Nephron (organoid): ENCODE measurements around the gene TUBGCP6.
"Not testable (repeated sequence)": the region's sequence is repeated elsewhere in the genome, so short reads cannot be mapped to it uniquely, and the experiment has no call there.

ENCODE experiments used
- H3K27ac Mint-ChIP-seq, 3 experiments: 2 replicates each; pipeline ENCODE4 v1.8.0; 2020; ENCODE audit warnings: mixed read lengths in 3 of 3, mild to moderate bottlenecking in 2 of 3, moderate library complexity in 1 of 3
- H3K27me3 Mint-ChIP-seq: 2 replicates; pipeline ENCODE4 v1.8.0; 2021; ENCODE audit warnings: low read depth, mild to moderate bottlenecking, moderate library complexity, mixed read lengths
- H3K36me3 Mint-ChIP-seq: 2 replicates; pipeline ENCODE4 v1.8.0; 2020; ENCODE audit warnings: low read depth, mixed read lengths
- H3K4me1 Mint-ChIP-seq: 2 replicates; pipeline ENCODE4 v1.8.0; 2020; ENCODE audit warnings: mixed read lengths
- H3K4me3 Mint-ChIP-seq, 3 experiments: 2 replicates each; pipeline ENCODE4 v1.8.0; 2020; ENCODE audit warnings: mild to moderate bottlenecking in 3 of 3, mixed read lengths in 3 of 3, moderate library complexity in 2 of 3
- H3K9me3 Mint-ChIP-seq: 2 replicates; pipeline ENCODE4 v1.8.0; 2020; ENCODE audit warnings: mixed read lengths
- CTCF ChIP-seq, 3 experiments: fragments of 200-600 bp; sonication (generic); IDR thresholded peaks; one replicate each; pipeline ENCODE4 v1.5.0; 2021; ENCODE audit warnings: antibody characterized with exemption in 3 of 3; ENCODE audit not compliant: unreplicated experiment in 3 of 3

Gene TUBGCP6

GRCh38 chr22:50276143-50276542, 31.3 kb upstream of the TUBGCP6 start:
- peaks cover 7% of the 10 kb centered on the region for H3K4me1 Mint-ChIP-seq
- no peak overlapping the region for H3K27ac Mint-ChIP-seq
- peaks cover 43% of the 10 kb centered on the region for H3K36me3 Mint-ChIP-seq
- no peaks in the 10 kb centered on the region for H3K27me3 Mint-ChIP-seq
- no peak overlapping the region for H3K4me3 Mint-ChIP-seq
- peak; percentile 33 to 51 (median 39) for TF ChIP-seq CTCF (IDR thresholded peaks at IDR 0.05; ENCODE audit: unreplicated experiment in 3 of 3)
- no peaks in the 10 kb centered on the region for H3K9me3 Mint-ChIP-seq

- H3K9me3 Mint-ChIP-seq = no peaks in the 10 kb centered on the region
- no peak overlapping the region for H3K27ac Mint-ChIP-seq
- H3K4me3 Mint-ChIP-seq = no peak overlapping the region
These were observed 30.6 kb upstream of the TUBGCP6 start for GRCh38 chr22:50275181-50276055.

GRCh38 chr22:50274771-50275170, 29.9 kb upstream of the TUBGCP6 start:
- Mint-ChIP-seq H3K27me3 (peaks cover 5% of the 10 kb centered on the region), H3K36me3 (peaks cover 37% of the 10 kb centered on the region), H3K4me3 (no peak overlapping the region), H3K27ac (no peak overlapping the region), H3K9me3 (no peaks in the 10 kb centered on the region), H3K4me1 (peaks cover 7% of the 10 kb centered on the region)
- no peak for TF ChIP-seq CTCF (IDR thresholded peaks at IDR 0.05; ENCODE audit: unreplicated experiment in 3 of 3)

More at GRCh38 chr22:50275181-50276055, 30.6 kb upstream of the TUBGCP6 start:
- H3K36me3 Mint-ChIP-seq = peaks cover 37% of the 10 kb centered on the region
- no peak for TF ChIP-seq CTCF (IDR thresholded peaks at IDR 0.05; ENCODE audit: unreplicated experiment in 3 of 3)
- peaks cover 5% of the 10 kb centered on the region for H3K27me3 Mint-ChIP-seq
- peaks cover 7% of the 10 kb centered on the region for H3K4me1 Mint-ChIP-seq

GRCh38 chr22:50274311-50274710, 29.5 kb upstream of the TUBGCP6 start:
- Mint-ChIP-seq H3K27ac (no peak overlapping the region), H3K36me3 (peaks cover 37% of the 10 kb centered on the region), H3K9me3 (no peaks in the 10 kb centered on the region), H3K27me3 (peaks cover 8% of the 10 kb centered on the region), H3K4me3 (peak overlapping the region in 2 of 3 experiments; percentile 56 to 59), H3K4me1 (peaks cover 7% of the 10 kb centered on the region)
- peak; percentile 22 to 41 (median 34) for TF ChIP-seq CTCF (IDR thresholded peaks at IDR 0.05; ENCODE audit: unreplicated experiment in 3 of 3)

- H3K9me3 Mint-ChIP-seq, H3K4me1 Mint-ChIP-seq, H3K27ac Mint-ChIP-seq: not testable (repeated sequence)
- Mint-ChIP-seq H3K27me3 (peaks cover 13% of the 10 kb centered on the region), H3K36me3 (peaks cover 32% of the 10 kb centered on the region), H3K4me3 (peak overlapping the region in 2 of 3 experiments; percentile 56 to 59)
These were observed 29.0 kb upstream of the TUBGCP6 start for GRCh38 chr22:50273781-50274180.

GRCh38 chr22:50273352-50273751, 28.5 kb upstream of the TUBGCP6 start:
- H3K9me3 Mint-ChIP-seq, H3K4me3 Mint-ChIP-seq, H3K27ac Mint-ChIP-seq: not testable (repeated sequence)
- Mint-ChIP-seq H3K4me1 (peaks cover 11% of the 10 kb centered on the region), H3K36me3 (peaks cover 32% of the 10 kb centered on the region), H3K27me3 (peaks cover 17% of the 10 kb centered on the region)
